GM23248 (cell line): Measurements from ENCODE around the gene UBE2G1. TPM values are rescaled to one million over a fixed set of nuclear protein-coding genes. Genes with fewer than 3 reads are reported as not detected.

ENCODE experiments used
- DNase-seq: peaks from one replicate; pipeline ENCODE4 v3.0.0-alpha.2; 2015
- H2AFZ ChIP-seq: fragments of 200-600 bp; sonication (generic); 2 replicates; pipeline ENCODE4 v1.6.1; 2016; ENCODE audit warnings: antibody characterized with exemption
- H3F3A ChIP-seq: fragments of 200-600 bp; sonication (generic); 2 replicates; pipeline ENCODE4 v1.6.1; 2016; ENCODE audit warnings: mild to moderate bottlenecking, antibody characterized with exemption, mixed run types; ENCODE audit not compliant: insufficient read depth
- H3K27ac ChIP-seq: fragments of 200-600 bp; sonication (generic); 2 replicates; pipeline ENCODE4 v1.5.1; 2016; ENCODE audit warnings: mild to moderate bottlenecking
- H3K27me3 ChIP-seq: fragments of 200-600 bp; sonication (generic); replicated peaks from 2 replicates; pipeline ENCODE4 v1.6.1; 2016; ENCODE audit warnings: mild to moderate bottlenecking; ENCODE audit not compliant: insufficient read depth
- H3K36me3 ChIP-seq: fragments of 200-600 bp; sonication (generic); 2 replicates; pipeline ENCODE4 v1.6.1; 2016; ENCODE audit warnings: low read depth, mild to moderate bottlenecking
- H3K4me1 ChIP-seq: fragments of 200-600 bp; sonication (generic); 2 replicates; pipeline ENCODE4 v1.6.1; 2016; ENCODE audit warnings: mild to moderate bottlenecking; ENCODE audit not compliant: insufficient read depth
- H3K4me2 ChIP-seq: fragments of 200-600 bp; sonication (generic); one replicate; pipeline ENCODE4 v1.6.1; 2016; ENCODE audit warnings: mild to moderate bottlenecking; ENCODE audit not compliant: unreplicated experiment
- H3K4me3 ChIP-seq: fragments of 200-600 bp; sonication (generic); 2 replicates; pipeline ENCODE4 v1.5.1; 2016; ENCODE audit warnings: mild to moderate bottlenecking
- H3K79me2 ChIP-seq: fragments of 200-600 bp; sonication (generic); 2 replicates; pipeline ENCODE4 v1.6.1; 2016; ENCODE audit warnings: mild to moderate bottlenecking; ENCODE audit not compliant: insufficient read depth
- H3K9ac ChIP-seq: fragments of 200-600 bp; sonication (generic); 2 replicates; pipeline ENCODE4 v1.6.1; 2016; ENCODE audit warnings: mild to moderate bottlenecking
- H3K9me2 ChIP-seq: fragments of 200-600 bp; sonication (generic); 2 replicates; pipeline ENCODE4 v1.6.1; 2016; ENCODE audit warnings: mixed run types, mild to moderate bottlenecking, moderate library complexity; ENCODE audit not compliant: insufficient read depth
- H3K9me3 ChIP-seq: fragments of 200-600 bp; sonication (generic); one replicate; pipeline ENCODE4 v1.6.1; 2017; ENCODE audit warnings: low read depth
- H4K20me1 ChIP-seq: fragments of 200-600 bp; sonication (generic); 2 replicates; pipeline ENCODE4 v1.6.0; 2016; ENCODE audit not compliant: insufficient read depth
- EZH2 ChIP-seq: fragments of 200-600 bp; sonication (generic); IDR thresholded peaks from 2 replicates; pipeline ENCODE4 v1.6.1; 2018; ENCODE audit warnings: antibody characterized with exemption, mild to moderate bottlenecking; ENCODE audit not compliant: insufficient read depth, poor library complexity, severe bottlenecking
- EZH2phosphoT487 ChIP-seq: fragments of 200-600 bp; sonication (generic); IDR thresholded peaks from 2 replicates; pipeline ENCODE4 v1.6.1; 2018; ENCODE audit warnings: antibody characterized with exemption, moderate library complexity, mild to moderate bottlenecking, low read depth; ENCODE audit not compliant: insufficient read depth
- WGBS, 2 experiments: methylation state at CpG; one replicate each; pipeline ENCODE4 v1.1.6; 2015 to 2017; ENCODE audit warnings: low lambda C conversion rate in 2 of 2, low coverage in 1 of 2; ENCODE audit errors: missing lambda C conversion rate in 2 of 2; 5-methylcytosine and 5-hydroxymethylcytosine counted together
- in situ Hi-C: fragments of 300-500 bp; cut with MboI; formaldehyde crosslinking; loops from 2 replicates; pipeline ENCODE4 v1.15.0; 2020
- polyA plus RNA-seq: library from polyadenylated mRNA; unstranded; fragments of >200 nt; fragmentation: Nextera tagmentation; extraction: Ambion mirVana; gene quantifications from 2 replicates; pipeline ENCODE4 v1.2.1, GENCODE V29; 2016
- total RNA-seq: library from RNA; depleted of rRNA; stranded (reverse); fragments of >200 nt; shearing (Covaris generic); gene quantifications from 2 replicates; pipeline ENCODE4 v1.2.3, GENCODE V29; 2014

The UBE2G1 gene
- total and polyA plus RNA-seq, 2 experiments from 2014 or later = 37.8 to 49.4 TPM

DNA sequence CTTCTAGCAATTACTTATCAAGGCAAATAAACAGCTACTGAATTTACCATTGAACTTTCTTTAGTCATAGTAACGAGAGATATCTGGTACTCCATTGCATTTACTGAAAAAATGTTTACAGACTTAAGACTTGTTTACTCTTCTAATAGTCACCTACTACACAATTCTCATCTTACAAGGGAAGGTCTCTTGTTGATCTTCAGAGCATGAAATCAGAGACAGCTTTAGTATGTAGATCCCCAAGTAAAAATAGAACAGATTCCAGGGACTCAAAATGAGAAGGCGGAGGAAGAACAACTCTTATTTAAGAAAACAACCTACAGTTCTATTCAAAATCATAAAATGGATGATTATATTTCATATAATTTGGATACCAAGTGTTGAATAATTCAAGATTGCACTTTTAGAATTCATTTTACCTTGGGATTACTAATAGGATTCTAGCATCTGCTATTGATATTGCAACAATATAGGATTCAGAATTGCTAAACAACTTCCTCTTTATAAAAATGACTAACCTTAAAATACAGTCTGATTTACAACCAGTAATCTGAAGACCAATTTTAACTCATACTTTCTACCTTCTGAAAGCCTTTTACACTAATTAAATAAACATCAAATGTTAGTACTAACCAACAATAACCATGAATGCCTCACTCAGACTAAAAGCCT, 20.8 kb downstream of the UBE2G1 start:
- H3K4me3 ChIP-seq = no peak overlapping the region
- peak; percentile 31 for DNase-seq
- WGBS, 2 experiments = 86 to 93% methylated on average over 2 of the region's 2 CpGs
- no peak overlapping the region for H3K9ac ChIP-seq
- H2AFZ ChIP-seq = no peak overlapping the region
- H3K79me2 ChIP-seq = peaks cover 100% of the 10 kb centered on the region
- peaks cover 25% of the 10 kb centered on the region for H3K4me1 ChIP-seq
- no peak for TF ChIP-seq EZH2phosphoT487
- H3F3A ChIP-seq = peaks cover 21% of the 10 kb centered on the region
- H3K9me3 ChIP-seq = no peaks in the 10 kb centered on the region
- H3K4me2 ChIP-seq = peak overlapping the region; percentile 19
- H4K20me1 ChIP-seq = peaks cover 20% of the 10 kb centered on the region; the same call in 1 of the 2 replicates
- H3K9me2 ChIP-seq = no peaks in the 10 kb centered on the region
- no peaks in the 10 kb centered on the region for H3K27me3 ChIP-seq
- no peak overlapping the region for H3K27ac ChIP-seq
- H3K36me3 ChIP-seq = no peaks in the 10 kb centered on the region
- in situ Hi-C loops = no loop called here

GRCh38 chr17:4344926-4345325, 21.5 kb downstream of the UBE2G1 start:
- in situ Hi-C loops = no loop called here
- H3K4me1 ChIP-seq = peaks cover 30% of the 10 kb centered on the region
- H3F3A ChIP-seq = peaks cover 29% of the 10 kb centered on the region
- no peak for TF ChIP-seq EZH2
- H3K79me2 ChIP-seq = peaks cover 100% of the 10 kb centered on the region
- no peak for DNase-seq
- no peaks in the 10 kb centered on the region for H3K9me2 ChIP-seq
- H3K27ac ChIP-seq = no peak overlapping the region
- H3K4me2 ChIP-seq = no peak overlapping the region
- no peaks in the 10 kb centered on the region for H3K36me3 ChIP-seq
- peaks cover 20% of the 10 kb centered on the region; the same call in 1 of the 2 replicates for H4K20me1 ChIP-seq
- no peak overlapping the region for H3K9ac ChIP-seq
- H3K9me3 ChIP-seq = no peaks in the 10 kb centered on the region
- H2AFZ ChIP-seq = no peak overlapping the region
- H3K4me3 ChIP-seq = no peak overlapping the region
- H3K27me3 ChIP-seq = no peaks in the 10 kb centered on the region
- WGBS, 2 experiments = 98 to 100% methylated on average over 1 of the region's 1 CpG

GRCh38 chr17:4342535-4342934, 23.9 kb downstream of the UBE2G1 start:
- Histone ChIP-seq H3K9ac (no peak overlapping the region), H3K9me2 (no peaks in the 10 kb centered on the region), H3K4me1 (peaks cover 30% of the 10 kb centered on the region), H2AFZ (no peak overlapping the region), H3K4me3 (no peak overlapping the region), H3K36me3 (no peaks in the 10 kb centered on the region), H3F3A (peaks cover 31% of the 10 kb centered on the region), H3K9me3 (no peaks in the 10 kb centered on the region), H3K27me3 (no peaks in the 10 kb centered on the region), H4K20me1 (peaks cover 20% of the 10 kb centered on the region; the same call in 1 of the 2 replicates), H3K27ac (no peak overlapping the region), H3K4me2 (no peak overlapping the region), H3K79me2 (peaks cover 100% of the 10 kb centered on the region)
- WGBS, 2 experiments = 98 to 99% methylated on average over 5 of the region's 5 CpGs
- TF ChIP-seq EZH2 (no peak), EZH2phosphoT487 (no peak)
- no peak for DNase-seq
- in situ Hi-C loops = no loop called here

DNA sequence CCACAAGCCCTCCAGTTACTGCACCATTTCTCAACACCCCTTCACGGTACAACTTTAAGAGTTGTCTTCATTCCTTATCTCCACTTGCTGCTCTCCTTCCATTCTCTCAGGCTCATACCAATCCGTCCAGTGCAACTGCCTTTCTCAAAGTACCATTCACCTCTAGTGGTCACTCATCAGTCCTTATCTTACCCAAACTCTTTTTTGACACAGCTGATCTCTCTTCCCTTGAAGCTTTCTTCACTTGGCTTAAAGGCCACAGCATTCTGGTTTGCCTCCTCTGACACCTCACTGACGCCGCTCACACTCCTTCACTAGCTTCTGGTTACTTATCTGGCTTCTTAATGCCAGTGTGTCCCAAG, 24.9 kb downstream of the UBE2G1 start:
- no peaks in the 10 kb centered on the region for H3K36me3 ChIP-seq
- 63 to 73% methylated on average over 4 of the region's 4 CpGs for WGBS, 2 experiments
- H3K27ac ChIP-seq = peak overlapping the region; percentile 73

More for the DNA sequence above, 24.9 kb downstream of the UBE2G1 start:
- H3K9me3 ChIP-seq = no peaks in the 10 kb centered on the region
- H3K79me2 ChIP-seq = peaks cover 100% of the 10 kb centered on the region
- DNase-seq = no peak
- H3F3A ChIP-seq = peaks cover 31% of the 10 kb centered on the region
- no peaks in the 10 kb centered on the region for H3K27me3 ChIP-seq
- in situ Hi-C loops = no loop called here
- peak overlapping the region; percentile 25; the same call in 1 of the 2 replicates for H3K4me3 ChIP-seq
- H3K9me2 ChIP-seq = no peaks in the 10 kb centered on the region
- H3K4me1 ChIP-seq = peaks cover 30% of the 10 kb centered on the region
- no peak for TF ChIP-seq EZH2phosphoT487
- TF ChIP-seq EZH2 = no peak
- peaks cover 20% of the 10 kb centered on the region; the same call in 1 of the 2 replicates for H4K20me1 ChIP-seq
- no peak overlapping the region for H3K9ac ChIP-seq
- H2AFZ ChIP-seq = no peak overlapping the region
- H3K4me2 ChIP-seq = peak overlapping the region; percentile 70
